AG09319 (cell line): Measurements from ENCODE around the gene IL12A.

ENCODE experiments used
- DNase-seq: peaks from one replicate; pipeline ENCODE4 v3.0.0-alpha.2; 2010; ENCODE audit warnings: low read depth; ENCODE audit errors: extremely low read depth
- CTCF ChIP-seq: IDR thresholded peaks from 2 replicates; pipeline ENCODE4 v1.5.1; 2011; ENCODE audit warnings: low read depth, mild to moderate bottlenecking, inconsistent platforms, low read length, moderate library complexity

Gene IL12A

GRCh38 chr3:159950156-159950898 is 38.3 kb upstream of the IL12A start:
- no peak for TF ChIP-seq CTCF
- DNase-seq: no peak

- no peak for DNase-seq
- TF ChIP-seq CTCF: no peak
These were observed 37.1 kb upstream of the IL12A start for GRCh38 chr3:159951540-159951939.

- no peak for DNase-seq
- TF ChIP-seq CTCF: no peak
These were observed 35.1 kb upstream of the IL12A start for GRCh38 chr3:159953325-159954085.

- DNase-seq: no peak
These were observed 28.2 kb upstream of the IL12A start for GRCh38 chr3:159960188-159961148.

GRCh38 chr3:159964166-159964973 is 24.3 kb upstream of the IL12A start:
- peak; percentile 15 for DNase-seq
- TF ChIP-seq CTCF: no peak

More at GRCh38 chr3:159960188-159961148, 28.2 kb upstream of the IL12A start:
- TF ChIP-seq CTCF: no peak

- TF ChIP-seq CTCF: no peak
- no peak for DNase-seq
These were observed 17.3 kb upstream of the IL12A start for GRCh38 chr3:159971311-159971710.
